Middle frontal gyrus (tissue), 1 donor: ENCODE results near the gene ADGRD1.
"Not testable (repeated sequence)": the region's sequence is repeated elsewhere in the genome, so short reads cannot be mapped to it uniquely, and the experiment has no call there.

Experiments
- DNase-seq: peaks from one replicate; pipeline ENCODE4 v3.0.0-alpha.2; 2015; ENCODE audit warnings: low spot score; ENCODE audit errors: extremely low spot score

Gene ADGRD1

GRCh38 chr12:130937546-130937945 lies 16.2 kb upstream of the ADGRD1 start:
- DNase-seq = not testable (repeated sequence)

- no peak for DNase-seq
These were observed 15.5 kb upstream of the ADGRD1 start for GRCh38 chr12:130938186-130938585.

GRCh38 chr12:130944878-130945277 lies 8.8 kb upstream of the ADGRD1 start:
- DNase-seq = no peak

DNA sequence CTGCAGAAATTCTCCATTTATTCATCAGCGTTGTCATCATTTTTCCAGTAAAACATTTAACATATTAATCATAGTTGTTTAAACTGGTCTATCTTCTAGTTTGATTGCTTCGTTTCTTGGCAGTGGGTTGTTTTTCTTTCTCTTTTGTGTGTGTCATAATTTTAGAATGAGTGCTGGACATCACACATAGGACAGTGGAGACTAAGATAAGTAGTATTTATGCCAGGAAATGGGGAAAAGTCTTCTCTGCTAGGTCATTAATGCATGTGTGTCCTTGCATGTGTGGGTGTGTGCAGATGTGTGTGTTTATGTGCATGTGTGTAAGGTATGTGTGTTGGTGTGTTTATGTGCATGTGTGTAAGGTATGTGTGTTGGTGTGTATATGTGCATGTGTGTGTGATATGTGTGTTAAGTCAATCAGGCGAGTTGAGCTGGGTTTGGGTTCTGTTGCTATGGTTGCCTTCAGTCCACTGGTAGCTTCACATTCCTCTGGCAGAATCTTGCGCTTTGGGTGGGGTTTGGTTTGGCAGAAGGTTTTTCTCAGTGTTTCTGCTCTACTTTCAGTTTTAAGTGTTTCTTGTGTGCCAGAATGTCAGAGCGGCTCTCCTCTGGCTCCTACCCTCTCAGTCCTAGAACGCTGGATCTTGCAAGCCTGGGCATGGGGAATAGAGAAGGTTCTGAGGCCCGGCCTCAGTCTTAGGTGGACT lies 7.8 kb upstream of the ADGRD1 start:
- no peak for DNase-seq

GRCh38 chr12:130947028-130947613 lies 6.6 kb upstream of the ADGRD1 start:
- no peak for DNase-seq

DNA sequence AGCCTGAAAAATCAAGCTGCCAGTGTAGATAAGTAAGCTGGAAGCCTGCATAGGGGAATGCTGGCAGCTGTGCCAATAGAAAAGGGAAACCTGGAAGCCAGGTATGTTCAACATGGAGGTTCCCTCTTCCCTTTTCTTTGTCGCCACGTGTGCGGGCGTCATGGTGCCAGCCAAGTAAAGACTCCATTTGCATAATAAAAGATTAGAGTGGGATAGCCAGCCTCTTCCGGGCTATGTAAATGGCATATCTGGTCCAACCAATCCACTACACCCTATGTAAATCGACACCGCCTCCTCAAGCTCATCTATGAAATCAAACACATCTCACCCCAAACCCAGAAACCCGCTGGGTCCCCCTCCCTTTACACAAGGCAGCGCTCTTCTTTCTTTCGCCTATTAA lies 5.6 kb upstream of the ADGRD1 start:
- no peak for DNase-seq

DNA sequence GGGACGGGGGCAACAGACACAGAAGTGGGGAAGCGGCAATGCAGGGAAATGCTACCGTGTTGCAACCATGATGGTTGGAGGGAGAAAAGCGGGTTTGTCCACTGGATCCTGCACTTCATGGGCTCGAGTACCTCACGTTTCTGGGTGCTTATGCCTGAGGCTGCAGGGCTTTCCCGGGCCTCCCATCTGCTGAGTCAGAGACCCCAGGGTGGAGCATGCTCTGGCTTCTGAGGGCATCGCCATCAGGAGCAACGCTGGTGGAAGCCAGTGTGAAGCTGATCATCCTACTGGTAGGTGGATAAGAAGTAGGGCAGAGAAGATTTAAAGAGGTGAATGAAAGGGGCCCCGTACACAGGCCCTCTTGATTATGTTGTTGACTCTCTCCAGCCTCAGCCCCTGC lies 5.0 kb upstream of the ADGRD1 start:
- no peak for DNase-seq

GRCh38 chr12:130949806-130950205 lies 3.9 kb upstream of the ADGRD1 start:
- no peak for DNase-seq

DNA sequence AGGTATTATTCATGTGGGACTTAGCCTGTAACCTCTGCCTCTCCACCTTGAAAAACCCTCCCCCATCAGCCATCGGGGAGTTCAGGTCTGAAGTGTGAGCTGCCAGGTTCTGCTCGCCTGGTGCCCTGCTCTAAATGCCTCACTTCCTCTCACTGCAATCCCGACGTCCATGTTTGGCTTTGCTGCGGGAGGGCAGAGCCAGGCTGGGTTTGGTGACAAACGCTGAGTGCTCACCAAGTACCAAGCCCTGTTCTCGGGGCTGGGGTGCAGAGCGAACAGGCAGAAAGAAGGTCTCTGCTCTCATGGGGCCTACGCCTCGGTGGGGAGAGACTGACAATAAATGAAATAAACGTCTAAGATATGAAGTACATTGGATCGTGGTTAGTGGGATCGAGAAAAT lies 2.1 kb upstream of the ADGRD1 start:
- no peak for DNase-seq

GRCh38 chr12:130952171-130952954 lies 1.3 kb upstream of the ADGRD1 start:
- no peak for DNase-seq

- DNase-seq = no peak
These were observed 781 bp downstream of the ADGRD1 start for GRCh38 chr12:130954544-130954831.

GRCh38 chr12:130955238-130955816 lies 1.6 kb downstream of the ADGRD1 start:
- DNase-seq = no peak

DNA sequence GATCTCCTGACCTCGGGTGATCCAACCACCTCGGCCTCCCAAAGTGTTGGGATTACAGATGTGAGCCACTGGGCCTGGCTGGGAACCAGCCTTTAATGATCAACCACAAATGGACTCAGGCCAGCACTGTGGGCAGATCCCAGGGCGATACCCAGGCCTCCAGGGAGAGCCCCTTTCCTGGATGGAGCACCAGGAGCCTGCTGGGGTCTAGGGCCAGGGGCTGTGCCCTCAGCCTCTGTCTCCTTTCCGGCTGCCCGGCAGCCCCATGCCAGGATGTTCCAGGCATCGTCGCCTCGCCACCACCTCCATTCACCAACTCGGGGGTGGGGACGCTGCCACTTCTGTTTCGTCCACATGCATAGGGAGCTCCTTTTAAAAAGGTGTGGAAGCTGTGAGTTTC lies 2.3 kb downstream of the ADGRD1 start:
- DNase-seq = no peak

DNA sequence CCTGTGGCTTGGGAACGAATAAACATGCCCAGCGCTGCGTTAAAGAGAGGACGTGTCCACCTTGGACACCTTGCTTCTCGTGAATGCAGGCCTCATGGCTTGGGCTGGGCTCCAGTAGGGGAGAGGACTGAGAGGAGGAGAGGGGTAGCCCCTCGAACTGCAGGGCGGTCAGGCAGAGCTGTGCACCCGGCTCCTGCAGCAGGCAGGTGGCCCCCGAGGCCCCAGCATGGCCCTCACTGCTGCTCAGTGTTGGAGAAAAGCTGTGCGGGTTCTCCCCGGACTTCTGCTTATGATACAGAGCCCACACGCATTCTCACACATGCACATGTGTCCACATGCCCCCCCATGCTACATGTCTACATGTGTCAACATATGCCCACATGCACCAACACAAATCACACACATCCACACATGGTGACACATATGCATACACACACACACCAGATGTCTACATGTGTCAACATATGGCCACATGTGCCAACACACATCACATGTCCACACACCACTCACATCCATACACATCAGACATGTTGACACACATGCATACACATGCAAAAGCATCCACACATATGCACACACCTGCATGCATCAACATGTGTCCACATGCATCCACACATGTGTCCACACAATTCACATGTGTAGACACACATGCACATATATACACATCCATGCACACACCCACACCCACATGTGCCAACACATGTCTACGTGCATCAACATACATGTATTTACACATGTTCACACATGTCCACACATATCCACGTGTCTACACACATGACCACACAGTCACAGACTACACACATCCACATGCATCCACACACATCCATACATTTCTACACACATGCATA lies 3.0 kb downstream of the ADGRD1 start:
- DNase-seq = no peak

GRCh38 chr12:130957304-130957621 lies 3.6 kb downstream of the ADGRD1 start:
- no peak for DNase-seq

DNA sequence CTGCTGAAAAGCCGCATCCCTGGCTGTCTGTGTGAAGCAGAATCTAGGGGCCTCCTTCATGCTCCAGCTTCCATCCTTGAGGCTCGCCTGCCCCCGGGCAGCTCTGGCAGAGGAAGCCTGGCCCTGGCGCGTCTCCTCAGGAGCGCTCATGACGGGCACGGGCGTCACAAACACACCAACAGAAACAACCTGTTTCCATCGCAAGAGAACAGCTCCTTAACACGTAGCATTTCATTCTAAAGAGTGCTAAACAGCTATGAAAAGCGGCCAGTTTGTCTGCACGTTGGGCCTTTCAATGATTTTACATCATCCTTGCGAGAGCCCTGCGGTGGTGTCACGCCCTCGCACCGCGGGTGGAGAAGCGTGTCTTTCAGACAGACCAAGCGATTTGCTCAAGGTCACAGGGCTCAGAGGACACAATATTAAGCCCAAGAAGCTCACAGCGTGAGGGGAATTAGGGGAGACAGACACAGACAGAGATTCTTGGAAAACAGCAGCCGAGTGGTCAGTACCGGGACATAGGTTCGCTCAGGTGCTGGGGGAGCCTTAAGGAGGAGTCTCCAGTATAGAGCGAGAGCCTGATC lies 4.9 kb downstream of the ADGRD1 start:
- DNase-seq = no peak

DNA sequence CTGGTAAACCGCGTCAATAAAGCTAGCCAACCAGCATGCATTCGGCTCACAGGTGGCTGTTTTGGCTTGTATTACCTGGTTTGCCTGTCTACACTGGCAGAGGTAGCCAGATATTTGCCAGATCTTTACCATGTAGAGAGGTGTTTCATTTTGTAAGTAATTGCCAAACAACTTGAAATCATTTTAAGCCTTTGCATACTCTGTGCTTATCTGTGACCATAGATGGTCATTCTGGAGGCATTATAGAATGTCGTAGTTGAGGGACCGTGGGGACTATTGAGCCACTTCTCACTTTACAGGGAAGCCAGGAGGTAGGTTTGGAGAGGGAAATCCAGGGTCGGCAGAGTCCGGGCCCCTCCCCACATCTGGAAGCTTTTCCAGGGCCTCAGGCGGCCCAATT lies 5.9 kb downstream of the ADGRD1 start:
- DNase-seq = no peak

- DNase-seq = no peak
These were observed 6.4 kb downstream of the ADGRD1 start for GRCh38 chr12:130960058-130960457.

GRCh38 chr12:130960787-130961186 lies 7.1 kb downstream of the ADGRD1 start:
- DNase-seq = no peak

DNA sequence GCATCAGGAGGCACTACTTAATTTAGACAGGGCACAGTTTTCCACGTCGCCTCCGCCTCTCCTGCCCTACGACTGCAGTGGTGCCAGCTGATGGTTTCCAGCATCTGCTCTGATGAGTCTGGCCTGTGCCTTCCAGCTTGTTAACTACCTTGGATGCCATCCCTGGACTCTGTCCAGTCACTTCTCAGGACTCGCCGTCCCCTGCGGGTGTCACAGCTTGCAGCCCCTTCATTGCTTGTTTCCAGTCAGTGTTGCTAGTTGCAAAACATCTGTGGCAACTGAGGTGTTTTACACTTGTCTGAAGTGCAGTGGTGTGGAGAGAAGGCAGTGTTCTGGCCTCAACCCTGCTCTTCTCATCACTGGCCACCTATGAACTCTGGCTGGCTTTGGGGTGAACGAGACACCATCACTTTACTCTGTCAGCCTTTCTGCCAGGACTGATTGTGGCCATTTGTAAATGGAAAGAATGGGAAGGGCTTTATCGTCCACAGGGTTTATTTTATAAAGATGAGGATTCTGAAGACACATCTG lies 8.3 kb downstream of the ADGRD1 start:
- no peak for DNase-seq

DNA sequence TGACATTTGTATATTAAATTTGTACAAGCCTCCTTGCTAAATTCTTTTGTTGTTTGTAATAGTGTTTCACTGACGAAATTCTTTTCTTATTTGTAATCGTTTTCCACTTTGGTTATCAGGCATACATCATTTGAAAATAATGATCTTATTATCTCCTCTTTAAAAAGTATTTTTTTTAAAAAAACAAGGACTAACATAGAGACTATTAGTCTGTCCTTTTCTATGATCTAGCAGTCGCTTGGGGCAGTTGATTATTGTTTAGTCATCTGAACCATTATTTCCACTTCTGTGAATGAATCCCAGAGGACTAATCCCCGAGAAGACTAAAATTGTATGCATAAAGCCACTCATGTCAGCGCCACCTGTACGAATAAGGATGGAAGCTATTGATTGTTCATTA lies 11.5 kb downstream of the ADGRD1 start:
- DNase-seq = no peak
